GM21526 (cell line): ENCODE results near the gene WDR77.

Experiments used
- ATAC-seq: cut with Tn5 transposase; IDR thresholded peaks from one replicate; pipeline ENCODE4 v1.9.1; 2021; ENCODE audit warnings: moderate library complexity; ENCODE audit not compliant: unreplicated experiment, low FRiP score

The WDR77 gene

DNA sequence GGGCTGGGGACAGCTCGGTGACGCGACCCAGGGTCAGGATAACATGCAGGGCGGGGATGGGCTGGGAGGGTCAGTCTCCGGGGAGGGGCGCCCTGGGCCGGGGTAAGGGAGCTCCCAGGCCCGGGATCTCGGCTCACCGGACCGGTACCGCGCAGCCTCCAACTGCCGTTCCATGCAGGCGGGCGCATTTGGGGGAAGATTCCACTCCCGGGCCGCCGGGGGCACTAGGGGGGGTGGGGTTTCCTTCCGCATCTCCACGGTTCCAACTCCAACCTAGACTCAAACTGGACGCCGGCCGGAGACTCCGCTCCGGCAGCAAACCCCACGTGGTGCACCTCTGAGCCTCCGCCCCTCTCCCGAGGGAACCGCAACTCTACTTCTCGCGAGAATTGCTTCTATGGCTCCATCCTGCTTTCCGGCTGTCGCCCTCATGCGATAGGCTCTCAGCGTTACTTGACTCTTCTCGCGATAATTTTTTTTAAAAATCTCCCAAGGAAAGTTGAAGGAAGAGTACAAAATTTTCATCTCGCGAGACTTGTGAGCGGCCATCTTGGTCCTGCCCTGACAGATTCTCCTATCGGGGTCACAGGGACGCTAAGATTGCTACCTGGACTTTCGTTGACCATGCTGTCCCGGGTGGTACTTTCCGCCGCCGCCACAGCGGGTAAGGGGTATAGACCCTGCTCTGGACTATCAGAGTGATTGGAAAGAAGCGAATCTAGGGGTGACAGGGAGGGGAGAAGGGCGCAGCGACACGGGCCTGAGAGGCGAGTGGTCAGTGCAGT is at the start of gene WDR77, which contains the start of gene ATP5PB:
Gene WDR77 (minus strand): TSS at position 339 of the 785 bp plus-strand sequence. CDS start 87 bp downstream, at position 252.
Gene ATP5PB (plus strand): TSS at position 547 of the 785 bp plus-strand sequence. CDS start 78 bp downstream, at position 625.
- ATAC-seq = peak; percentile 84

DNA sequence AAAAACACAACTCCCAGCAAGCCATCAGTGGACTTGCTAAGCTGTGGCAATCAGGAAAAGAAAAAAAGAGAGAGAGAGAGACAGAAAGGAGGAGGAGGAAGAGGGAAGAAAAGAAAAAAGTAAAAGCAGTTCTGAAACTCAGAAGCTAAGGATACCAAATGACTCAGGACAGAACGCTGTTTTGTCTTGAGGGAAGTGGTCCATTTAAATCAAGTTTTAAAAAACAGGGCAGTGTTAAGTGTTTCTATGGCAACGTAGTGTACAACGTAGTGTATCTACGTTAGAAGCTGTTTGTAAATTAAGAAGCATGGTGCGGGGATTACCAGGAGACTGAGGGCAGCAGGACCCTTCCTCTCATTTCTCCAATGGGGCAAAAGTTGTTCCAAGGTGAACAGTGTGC is 48.5 kb upstream of the WDR77 start:
- ATAC-seq = no peak

DNA sequence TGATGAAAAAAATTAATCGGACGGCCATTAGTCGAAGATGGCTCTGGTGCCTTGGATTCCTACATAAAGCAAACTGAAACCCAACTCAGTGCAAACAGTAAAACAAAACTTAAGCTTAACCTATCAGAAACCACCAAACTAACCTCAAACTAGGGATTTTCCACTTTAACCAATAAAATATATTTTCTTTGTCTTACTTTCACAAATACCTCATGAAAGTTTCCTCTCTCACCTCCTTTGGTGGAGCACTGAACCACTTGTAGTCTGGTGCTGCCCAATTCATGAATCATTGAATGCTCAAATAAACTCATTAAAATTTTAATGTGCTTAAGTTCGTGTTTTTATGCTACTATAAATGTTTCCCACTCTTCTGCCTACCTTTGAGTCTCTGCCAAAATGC is 47.3 kb upstream of the WDR77 start:
- ATAC-seq = no peak

DNA sequence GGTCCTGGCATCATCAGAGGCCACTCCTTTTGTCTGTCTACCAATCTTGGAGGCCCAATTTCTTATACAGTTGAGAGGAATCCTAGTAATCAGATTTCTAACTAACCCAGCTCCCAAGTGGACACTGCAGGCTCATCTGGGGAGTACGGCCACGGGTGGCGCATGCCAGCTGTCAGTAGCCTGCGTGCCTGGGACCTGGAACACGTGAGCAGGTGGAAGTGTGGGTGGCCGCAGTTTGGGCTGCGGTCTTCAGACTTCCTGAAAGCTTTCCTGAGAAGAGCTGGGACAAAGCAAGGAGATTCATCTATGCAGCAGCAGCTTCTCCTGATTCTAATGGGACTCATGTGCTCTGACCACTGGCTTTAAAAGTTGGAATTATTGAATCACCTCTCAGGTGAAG is 42.0 kb upstream of the WDR77 start:
- ATAC-seq = no peak

DNA sequence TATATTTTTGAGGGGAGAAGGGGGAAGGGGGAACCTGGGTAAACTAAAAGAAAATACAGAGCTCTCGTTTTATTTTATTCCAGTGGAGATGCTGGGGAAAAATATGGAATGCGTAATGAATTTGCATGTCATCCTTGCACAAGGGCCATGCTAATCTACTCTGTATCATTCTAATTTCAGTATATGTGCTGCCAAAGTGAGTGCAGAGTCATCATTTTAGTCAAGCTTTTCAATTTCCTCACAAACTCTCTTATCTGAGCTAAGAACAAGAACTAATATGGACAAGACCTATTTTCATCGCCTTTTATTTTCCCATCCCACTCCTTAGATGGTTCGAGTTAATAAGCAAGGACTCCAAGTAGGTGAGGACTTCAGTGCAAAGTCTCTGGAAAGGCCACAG is 41.2 kb upstream of the WDR77 start:
- ATAC-seq = no peak

DNA sequence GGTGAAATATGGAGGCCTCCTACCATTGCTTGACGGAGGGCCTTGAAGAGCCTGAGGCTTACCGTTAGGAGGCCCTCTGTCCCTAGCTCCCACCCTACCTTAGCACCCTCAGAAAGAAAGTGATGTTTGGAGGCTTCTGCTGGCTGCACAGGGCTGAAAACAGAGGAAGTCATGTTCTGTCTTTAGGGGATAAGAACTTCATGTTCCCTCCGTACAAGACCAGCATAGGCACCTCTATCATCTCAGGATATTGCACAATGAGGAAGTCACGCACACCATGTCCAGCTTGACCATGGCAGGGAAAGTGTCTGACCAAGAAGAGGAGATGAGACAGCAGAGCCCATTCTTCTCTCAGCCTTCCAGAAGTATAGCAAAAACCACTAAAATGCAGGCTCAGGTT is 40.5 kb upstream of the WDR77 start:
- ATAC-seq = no peak

DNA sequence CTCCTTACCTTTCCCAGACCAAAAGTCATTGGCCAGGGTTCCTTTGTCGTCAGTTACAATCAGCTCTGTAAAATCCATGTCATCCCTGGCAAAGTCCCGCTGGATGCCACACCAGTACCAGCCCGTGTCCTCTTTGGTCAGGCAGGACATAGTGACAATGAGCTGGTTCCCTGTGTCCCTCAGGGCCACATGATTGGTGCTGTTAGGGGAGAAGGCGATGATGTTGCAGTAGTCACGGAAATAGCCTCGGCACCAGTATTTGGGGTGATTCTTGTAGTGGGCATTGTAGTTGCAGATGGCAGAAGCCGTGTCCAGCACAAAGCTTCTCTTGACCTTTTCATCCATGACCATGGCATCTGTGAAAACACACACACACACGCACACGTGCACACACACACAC is 39.6 kb upstream of the WDR77 start:
- no peak for ATAC-seq

DNA sequence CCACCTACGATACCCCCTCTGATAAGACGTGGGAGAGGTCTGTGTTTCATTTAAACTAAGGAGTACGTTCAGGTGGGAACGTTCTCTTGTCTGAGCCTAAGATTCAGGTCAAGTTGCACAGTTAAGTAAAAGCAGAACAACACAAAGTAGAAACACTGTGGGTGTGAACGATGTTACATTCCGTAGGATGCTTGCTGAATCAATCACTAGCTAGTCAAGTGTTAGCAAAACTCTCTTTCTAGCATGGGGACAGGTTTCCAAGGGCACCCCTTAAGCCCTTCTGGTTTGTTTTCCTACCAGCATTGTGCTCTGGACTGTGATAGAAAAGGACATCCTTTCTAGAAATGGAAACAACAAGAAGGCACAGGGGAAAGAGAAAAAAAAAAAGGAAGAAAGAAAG is 38.1 kb upstream of the WDR77 start:
- ATAC-seq = no peak

DNA sequence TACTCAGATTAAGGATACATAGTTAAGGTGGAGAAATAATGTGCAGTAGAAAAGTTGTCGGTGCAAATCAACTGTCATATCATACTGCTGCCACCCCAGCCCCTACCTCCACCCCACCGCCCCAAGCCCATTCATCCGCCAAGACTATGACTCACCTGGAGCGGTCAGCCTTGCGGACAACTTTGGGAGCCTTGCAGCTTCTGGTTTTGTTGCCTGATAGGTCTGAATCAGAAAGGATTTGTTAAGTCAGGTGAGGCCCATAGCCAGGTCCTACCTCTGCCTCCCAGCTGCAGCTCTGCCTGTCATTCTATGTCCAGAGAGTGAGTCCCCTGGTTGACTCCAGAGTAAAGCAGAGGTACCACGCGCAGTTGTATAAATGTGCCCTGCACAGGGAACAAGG is 37.4 kb upstream of the WDR77 start:
- no peak for ATAC-seq

DNA sequence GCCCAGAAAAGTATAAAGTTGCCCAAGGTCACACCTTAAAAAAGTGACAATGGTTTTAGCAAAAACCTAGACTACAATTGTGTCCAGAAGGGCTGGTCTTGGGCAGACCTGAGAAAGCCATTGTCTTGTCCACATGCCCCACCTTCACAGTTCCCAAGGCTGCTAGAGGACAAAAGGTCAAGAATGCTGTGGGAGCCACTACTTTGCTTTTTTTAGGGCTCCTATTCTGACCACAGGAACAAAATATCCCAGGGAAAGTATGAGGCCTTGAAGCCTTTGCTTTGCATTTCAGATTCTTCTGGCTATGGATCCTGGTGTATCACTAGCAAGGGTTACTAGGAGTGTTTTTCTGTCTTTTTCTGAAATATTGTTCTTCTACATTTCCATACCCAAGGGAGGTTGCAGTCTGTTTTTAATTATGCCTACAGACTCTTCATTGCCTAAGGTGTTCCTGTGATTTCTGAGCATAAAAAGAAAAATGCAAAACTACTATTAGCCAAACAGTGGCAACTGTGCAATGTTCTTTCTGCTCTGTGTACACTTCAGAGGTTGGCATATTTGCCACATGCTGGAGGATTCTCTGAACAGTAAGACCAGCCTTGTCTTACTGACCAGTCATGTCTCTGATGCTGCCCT is 35.5 kb upstream of the WDR77 start:
- ATAC-seq = no peak

DNA sequence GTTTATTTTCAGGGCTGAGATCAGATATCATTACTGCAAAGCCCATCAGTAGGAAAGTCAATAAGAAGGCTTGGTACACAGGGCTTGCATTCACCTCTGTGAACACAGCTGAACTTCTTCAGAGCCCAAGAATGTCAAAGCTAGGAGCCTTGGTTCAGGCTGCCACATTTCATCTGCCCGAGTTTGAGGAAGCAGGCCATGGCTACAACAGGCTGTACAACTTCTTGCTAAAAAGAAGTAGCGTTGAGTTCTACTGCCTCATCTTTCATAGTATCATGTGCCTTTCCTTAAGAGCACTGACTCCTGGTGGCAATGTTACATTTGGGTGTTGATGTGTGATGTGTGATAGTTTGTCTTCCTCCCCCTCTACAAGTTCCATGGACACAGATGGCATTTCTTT is 34.8 kb upstream of the WDR77 start:
- no peak for ATAC-seq

DNA sequence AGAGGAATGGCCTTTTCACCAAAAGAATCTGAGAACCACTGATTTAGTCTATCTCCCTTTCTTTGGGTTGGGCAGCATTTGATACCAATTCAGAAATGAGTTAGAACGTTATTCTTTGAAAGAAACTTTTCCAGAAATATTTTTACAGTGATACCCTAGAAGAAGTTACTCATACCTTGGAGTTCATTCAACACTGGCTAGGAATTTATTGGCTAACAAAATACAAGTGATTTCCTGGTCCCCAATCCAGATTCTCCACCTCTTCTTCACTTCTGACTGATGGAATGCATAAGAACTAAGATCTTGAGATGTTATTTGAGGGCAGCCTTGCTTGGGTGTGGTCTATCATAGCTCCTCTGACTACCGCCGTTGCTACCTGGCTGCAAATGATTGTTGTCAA is 34.1 kb upstream of the WDR77 start:
- ATAC-seq = no peak

DNA sequence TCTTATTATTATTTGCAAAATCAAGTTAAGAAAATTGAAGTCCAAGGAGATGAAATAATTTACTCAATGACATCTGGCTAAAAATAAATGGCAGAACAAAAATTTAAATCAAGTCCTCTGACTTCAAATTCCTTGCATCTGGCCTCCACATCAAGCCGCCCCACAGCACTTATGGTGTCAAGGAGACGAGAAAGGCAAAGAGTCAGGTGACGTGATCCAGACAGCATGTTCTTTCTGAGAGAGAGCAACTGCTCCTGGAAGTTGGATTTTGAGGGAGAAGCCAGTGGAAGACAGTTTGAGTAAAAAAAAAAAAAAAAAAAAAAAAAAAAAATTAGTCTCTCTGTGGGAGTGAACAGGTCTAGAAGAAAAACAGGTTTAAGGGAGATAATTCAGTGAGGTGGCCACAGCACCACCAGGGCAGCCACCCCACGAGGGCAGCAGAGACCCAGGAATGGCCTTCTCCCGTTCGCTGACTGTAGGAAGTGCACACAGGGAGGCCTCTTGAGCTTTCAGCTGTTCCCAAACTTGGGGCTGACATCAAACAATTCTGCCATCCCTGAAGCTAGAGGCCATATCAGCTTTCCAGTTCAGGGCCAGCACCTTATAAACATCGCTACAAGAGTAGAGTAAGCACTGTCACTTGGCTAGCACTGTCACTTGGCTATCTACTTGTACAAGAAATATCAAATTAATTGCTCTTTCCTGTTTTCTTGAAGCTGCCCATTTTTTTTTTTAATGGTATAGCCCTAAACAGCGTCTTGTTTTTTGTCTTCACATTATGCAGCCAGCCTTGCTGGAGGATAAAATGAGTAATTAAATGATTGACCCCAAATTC is 32.5 kb upstream of the WDR77 start:
- ATAC-seq = no peak

DNA sequence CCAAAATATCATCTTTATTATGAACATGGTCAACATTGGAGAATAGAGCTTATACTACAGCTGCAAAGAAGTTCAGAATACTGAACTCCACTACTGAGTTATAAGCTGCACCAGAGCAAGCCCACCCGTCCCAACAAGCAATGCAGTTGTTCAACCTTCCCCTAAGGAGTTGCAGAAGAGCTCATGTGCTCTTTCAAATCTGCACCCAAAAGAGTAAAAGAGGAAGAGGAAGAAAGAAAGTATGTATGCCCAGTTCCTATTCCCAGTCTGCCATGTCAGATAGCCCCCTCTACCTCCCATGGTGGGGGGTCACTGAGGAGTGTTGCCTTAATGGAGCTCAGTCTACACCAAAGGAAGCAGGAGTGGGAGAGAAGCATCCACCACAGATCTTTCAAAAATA is 31.6 kb upstream of the WDR77 start:
- no peak for ATAC-seq

DNA sequence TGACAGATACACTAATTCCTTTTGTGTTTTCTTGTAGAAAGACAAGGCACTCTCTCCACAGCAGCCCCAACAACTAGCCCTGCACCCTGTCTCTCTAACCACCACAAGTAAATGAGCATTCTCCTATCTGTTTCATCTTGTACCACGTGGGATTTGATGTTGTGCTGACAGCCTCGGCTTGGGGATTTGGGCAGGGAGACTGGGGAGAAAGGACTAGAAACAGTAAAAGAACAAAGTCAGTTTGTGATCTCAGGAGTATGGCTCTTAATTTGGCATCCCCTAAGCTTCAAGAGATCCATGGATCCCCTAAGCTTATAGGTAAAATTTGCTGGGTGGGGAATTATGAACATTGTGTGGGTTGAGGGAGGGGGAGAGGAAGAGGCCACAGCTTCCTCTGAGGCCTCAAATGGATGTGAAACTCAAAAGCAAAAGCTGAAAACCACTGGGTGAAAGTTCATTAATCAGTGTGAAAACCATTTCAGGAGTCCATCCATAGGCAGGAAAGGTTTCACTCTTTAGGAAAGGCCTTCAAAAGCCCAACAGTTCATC is 27.8 kb upstream of the WDR77 start:
- no peak for ATAC-seq

DNA sequence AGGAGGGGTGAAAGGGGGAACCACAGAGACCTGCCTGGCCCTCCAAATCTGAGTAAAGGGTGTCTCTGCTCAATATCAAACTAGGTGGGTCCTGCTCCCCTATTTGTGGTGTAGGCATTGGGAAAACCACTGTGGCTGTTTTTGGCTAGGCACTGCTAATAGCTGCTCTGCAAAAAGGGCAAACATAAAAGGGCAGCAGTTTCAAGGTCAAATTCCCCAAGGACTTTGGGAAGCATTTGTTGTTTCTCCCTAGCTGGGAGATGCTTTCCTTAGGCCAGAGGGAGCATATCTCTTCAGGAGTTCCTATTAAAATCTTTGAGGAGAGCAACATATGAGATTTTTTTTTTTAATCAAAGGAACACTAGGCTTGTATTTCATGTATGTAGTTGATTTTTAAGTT is 27.2 kb upstream of the WDR77 start:
- no peak for ATAC-seq

DNA sequence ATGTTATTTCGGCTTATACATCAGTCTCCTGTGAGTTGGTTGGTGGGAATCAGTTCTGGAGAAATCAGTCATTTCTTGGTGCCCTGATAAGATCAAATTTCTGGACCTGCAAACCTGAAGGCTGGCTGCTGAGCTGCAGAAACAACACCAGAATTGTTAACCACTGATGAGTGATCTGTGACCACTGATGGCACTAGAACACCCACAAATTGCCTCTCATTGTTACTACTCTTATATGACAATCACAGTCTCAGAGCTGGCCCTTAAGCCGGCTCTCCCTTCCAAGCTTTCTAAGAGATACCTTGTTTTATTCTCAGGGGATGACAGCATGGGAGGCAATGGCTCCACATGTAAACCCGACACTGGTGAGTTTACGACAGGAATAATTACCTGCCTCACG is 26.6 kb upstream of the WDR77 start:
- no peak for ATAC-seq

DNA sequence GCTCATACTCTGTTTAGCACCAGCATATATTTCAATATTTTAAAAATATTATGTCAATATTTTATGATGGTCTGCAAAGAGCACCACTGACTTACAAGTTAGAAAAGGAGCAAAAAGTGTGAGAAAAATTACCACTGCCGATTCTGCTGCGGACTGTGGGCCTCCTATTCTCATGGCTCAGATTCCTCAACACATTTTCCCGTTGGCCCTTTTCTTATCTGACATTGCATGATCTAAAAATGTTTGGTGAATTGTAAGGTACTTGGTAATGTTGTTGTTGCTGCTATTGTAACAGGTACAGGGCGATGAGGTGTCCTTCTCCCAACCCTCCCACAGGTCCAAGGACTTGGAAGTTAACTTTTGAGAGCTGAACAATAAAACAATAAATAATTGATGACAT is 25.5 kb upstream of the WDR77 start:
- no peak for ATAC-seq

DNA sequence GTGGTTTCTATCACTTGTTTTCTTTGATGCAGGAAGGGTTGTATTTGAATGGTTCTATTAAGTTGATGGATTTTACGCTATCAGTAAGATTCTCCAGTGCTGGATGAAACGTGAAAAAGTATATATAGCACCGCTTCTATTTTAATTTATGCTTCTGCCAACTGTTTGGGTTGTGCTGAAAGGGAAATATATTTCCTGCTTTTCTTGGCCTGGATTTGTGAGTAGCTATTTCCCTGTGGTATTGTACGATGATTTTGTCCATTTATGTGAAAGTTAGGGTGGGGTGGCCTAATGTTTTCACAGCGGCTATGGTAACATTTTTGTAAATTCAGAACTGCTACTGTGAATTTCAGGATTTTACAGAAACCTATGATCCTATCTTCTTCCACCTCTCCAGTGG is 25.1 kb upstream of the WDR77 start:
- ATAC-seq = no peak

DNA sequence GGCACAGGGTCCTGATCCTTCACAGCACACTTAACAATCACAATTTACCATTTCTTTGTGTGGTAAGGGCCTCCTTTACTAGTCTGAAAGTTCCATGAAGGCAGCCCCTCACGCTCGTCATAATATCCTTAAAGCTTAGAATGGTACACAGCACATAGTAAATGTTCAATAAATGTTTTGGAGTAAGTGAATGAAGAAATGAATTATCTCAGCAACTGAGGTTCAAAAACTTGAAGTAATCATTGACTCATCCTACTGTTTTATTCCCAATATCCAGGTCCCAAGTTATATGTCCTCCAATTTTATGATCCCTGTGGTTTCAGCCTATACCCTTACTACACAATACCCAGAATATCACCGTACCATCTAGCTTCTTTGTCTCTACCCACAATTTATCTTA is 22.5 kb upstream of the WDR77 start:
- no peak for ATAC-seq

DNA sequence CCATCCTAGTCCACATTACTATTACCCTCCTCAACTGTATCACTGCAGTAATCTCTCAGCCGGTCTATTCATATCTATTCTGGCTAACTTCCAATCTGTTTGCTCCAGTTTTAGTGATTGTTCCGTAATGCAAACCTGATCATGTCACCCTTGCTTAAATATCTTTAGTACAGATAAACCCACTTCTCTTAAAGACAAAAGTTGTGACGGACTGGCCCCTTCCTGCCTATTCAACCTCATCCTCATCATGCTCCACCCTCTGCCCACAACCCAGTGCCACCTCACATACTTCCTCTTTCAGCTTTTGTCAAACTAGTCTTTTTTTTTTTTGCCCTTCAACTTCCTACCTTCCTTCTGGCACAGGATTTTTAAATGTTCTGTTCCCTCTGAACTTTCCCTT is 22.0 kb upstream of the WDR77 start:
- ATAC-seq = no peak
